Measurements from ENCODE around the gene APOL6.
"Not testable (repeated sequence)": the region's sequence is repeated elsewhere in the genome, so short reads cannot be mapped to it uniquely, and the experiment has no call there.

Gene APOL6

GRCh38 chr22:35686298-35686697, 38.1 kb downstream of the APOL6 start:
- no peak for DNase-seq (ENCODE audit: low read depth)
- TF ChIP-seq CTCF (IDR thresholded peaks at IDR 0.05; ENCODE audit: low read depth, low read length, missing control alignments) = no peak
- no peak overlapping the region for H3K4me3 ChIP-seq (ENCODE audit: low read depth, low read length)

GRCh38 chr22:35687461-35687860, 39.2 kb downstream of the APOL6 start:
- no peak overlapping the region for H3K4me3 ChIP-seq (ENCODE audit: low read depth, low read length)
- no peak for DNase-seq (ENCODE audit: low read depth)
- no peak for TF ChIP-seq CTCF (IDR thresholded peaks at IDR 0.05; ENCODE audit: low read depth, low read length, missing control alignments)

DNA sequence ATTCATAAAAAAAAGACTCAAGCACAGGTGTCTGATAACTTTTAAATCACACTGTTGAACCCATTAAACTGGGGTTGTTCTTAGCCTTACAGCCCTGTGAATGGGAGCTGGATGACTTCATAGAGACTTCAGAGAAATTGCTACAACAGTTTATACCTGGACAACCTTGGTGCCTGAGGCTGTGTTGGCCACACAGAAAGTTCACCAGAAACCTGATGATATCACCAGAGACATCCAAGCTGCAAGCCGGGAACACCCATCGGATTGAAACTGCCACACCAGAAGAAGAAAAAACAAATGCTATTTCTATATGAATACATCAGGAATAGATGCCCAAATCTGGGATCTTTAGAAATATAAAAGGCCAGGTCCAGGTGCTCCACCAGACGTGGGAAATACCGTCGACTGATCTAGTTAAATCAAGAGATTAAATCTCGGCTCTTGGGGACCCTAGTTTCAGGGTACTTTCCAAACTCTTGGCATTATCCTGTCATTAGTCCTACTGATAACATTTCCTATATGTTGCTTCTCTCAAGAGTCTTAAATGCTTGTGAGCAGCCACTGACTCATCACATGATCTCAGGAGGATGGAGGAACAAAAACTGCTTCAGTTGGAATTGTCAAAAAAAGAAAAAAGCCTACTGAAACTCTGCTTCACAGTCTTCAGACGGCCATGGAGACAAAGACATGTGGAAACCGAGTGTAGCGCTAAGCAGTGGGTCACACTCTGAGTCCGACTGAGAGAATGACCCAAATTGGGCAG, 40.8 kb downstream of the APOL6 start:
- H3K4me3 ChIP-seq (ENCODE audit: low read depth, low read length) = no peak overlapping the region
- no peak for DNase-seq (ENCODE audit: low read depth)
- TF ChIP-seq CTCF (IDR thresholded peaks at IDR 0.05; ENCODE audit: low read depth, low read length, missing control alignments) = no peak

- no peak overlapping the region for H3K4me3 ChIP-seq (ENCODE audit: low read depth, low read length)
- no peak for TF ChIP-seq CTCF (IDR thresholded peaks at IDR 0.05; ENCODE audit: low read depth, low read length, missing control alignments)
- no peak for DNase-seq (ENCODE audit: low read depth)
Measured at GRCh38 chr22:35690001-35690400, 41.8 kb downstream of the APOL6 start.

- DNase-seq (ENCODE audit: low read depth) = no peak
- H3K4me3 ChIP-seq (ENCODE audit: low read depth, low read length) = no peak overlapping the region
- TF ChIP-seq CTCF (IDR thresholded peaks at IDR 0.05; ENCODE audit: low read depth, low read length, missing control alignments) = no peak
Measured at GRCh38 chr22:35695202-35695601, 47.0 kb downstream of the APOL6 start.

DNA sequence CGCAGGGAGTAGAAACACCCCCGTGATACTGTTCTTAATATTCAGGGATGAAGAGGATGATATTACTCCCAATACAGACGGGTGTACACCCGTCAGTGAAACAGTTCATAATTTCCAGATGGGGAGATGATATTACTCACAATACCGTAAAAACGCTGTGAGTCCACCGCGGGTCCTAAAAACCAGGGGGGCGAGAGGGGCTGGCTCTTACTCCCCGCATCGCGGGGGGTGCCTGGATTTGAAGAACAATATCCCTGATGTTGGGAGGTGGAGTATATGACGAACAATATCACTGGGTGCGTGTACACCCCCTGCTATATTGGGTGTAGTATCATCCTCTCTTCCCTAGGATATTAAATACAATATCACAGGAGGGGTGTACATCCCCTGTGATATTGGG, 48.9 kb downstream of the APOL6 start:
- no peak for TF ChIP-seq CTCF (IDR thresholded peaks at IDR 0.05; ENCODE audit: low read depth, low read length, missing control alignments)
- no peak overlapping the region for H3K4me3 ChIP-seq (ENCODE audit: low read depth, low read length)
- no peak for DNase-seq (ENCODE audit: low read depth)

DNA sequence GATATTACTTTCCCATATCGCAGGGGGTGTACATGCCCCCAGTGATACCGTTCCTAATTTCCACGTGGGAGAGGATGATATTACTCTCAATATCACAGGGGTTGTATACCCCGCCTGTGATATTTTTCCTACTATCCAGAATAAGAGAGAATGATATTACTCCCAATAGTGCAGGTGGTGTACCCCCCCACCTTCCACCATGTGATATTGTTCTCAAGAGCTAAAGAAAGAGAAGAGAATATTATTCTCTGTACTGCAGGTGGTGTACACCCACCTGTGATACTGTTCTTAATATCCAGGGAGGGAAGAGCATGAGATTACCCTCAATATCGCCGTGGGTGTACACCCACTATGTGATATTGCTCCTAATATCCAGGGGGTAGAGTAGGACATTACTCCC, 51.6 kb downstream of the APOL6 start:
- DNase-seq (ENCODE audit: low read depth); H3K4me3 ChIP-seq (ENCODE audit: low read depth, low read length): not testable (repeated sequence)
